Measurements from ENCODE around the gene DGCR2.

- TF ChIP-seq CTCF (IDR thresholded peaks at IDR 0.05): no peak
- no peak for TF ChIP-seq POLR2AphosphoS5 (IDR thresholded peaks at IDR 0.05)
- no peak for TF ChIP-seq POLR2A (IDR thresholded peaks at IDR 0.05)
Measured at GRCh38 chr22:19151329-19152191, 29.3 kb upstream of the DGCR2 start.
